GM12878 (cell line): ENCODE results near the gene TCHP. TPM values are rescaled to one million over a fixed set of nuclear protein-coding genes. Genes with fewer than 3 reads are reported as not detected.
A peak's percentile ranks its signal among the peaks of the same experiment; 100 is the strongest.
"Not testable (repeated sequence)": the region's sequence is repeated elsewhere in the genome, so short reads cannot be mapped to it uniquely, and the experiment has no call there.

Experiments
- ATAC-seq: fragments of 200-7000 bp; cut with Tn5 transposase; 3 replicates; pipeline ENCODE4 v1.9.1; 2020; ENCODE audit warnings: mild to moderate bottlenecking, moderate library complexity
- BruUV-seq: library from RNA; stranded (reverse); fragments of 400-500 nt; replicated peaks from 2 replicates; lab custom pipeline; 2021; lab: Mats Ljungman, UMichigan
- CTCF ChIA-PET: fragments of 300-600 bp; sonication (Branson Sonifier 250); formaldehyde crosslinking; extraction: SDS; loops from one replicate; lab custom pipeline; 2021; ENCODE audit warnings: inconsistent platforms; lab: Yijun Ruan, JAX
- POLR2A ChIA-PET: fragments of 350-600 bp; formaldehyde crosslinking; extraction: SDS; loops from one replicate; lab custom pipeline; 2021; ENCODE audit warnings: inconsistent platforms; lab: Charles Lee
- RAD21 ChIA-PET: fragments of 300-600 bp; sonication (Branson Sonifier 250); formaldehyde crosslinking; loops from one replicate; lab custom pipeline; 2023; ENCODE audit warnings: antibody characterized with exemption; ENCODE audit not compliant: unreplicated experiment; lab: Charles Lee
- SMC1A ChIA-PET: fragments of 300-600 bp; sonication (Branson Sonifier 250); formaldehyde crosslinking; loops from one replicate; lab custom pipeline; 2023; ENCODE audit not compliant: unreplicated experiment, uncharacterized antibody; lab: Charles Lee
- DNase-seq: peaks from one replicate; pipeline ENCODE4 v3.0.0-alpha.2; 2011; ENCODE audit warnings: low read depth, low spot score
- FAIRE-seq: peaks from 3 replicates; lab custom pipeline; 2011; peaks lifted over from hg19 to GRCh38; lab: Jason Lieb, UNC
- H2AFZ ChIP-seq: 2 replicates; pipeline ENCODE4 v1.6.0; 2011; ENCODE audit warnings: low read depth, low read length, control low read depth; ENCODE audit not compliant: control insufficient read depth
- H3K27ac ChIP-seq: 2 replicates; pipeline ENCODE4 v1.5.1; 2011; ENCODE audit warnings: control low read depth; ENCODE audit not compliant: control insufficient read depth, insufficient read depth
- H3K27me3 ChIP-seq, 2 experiments: replicated peaks in 1 of 2; 2 replicates each; pipeline versions ENCODE4 v1.6.0 to v1.6.1; 2011; ENCODE audit warnings: low read length in 1 of 2; ENCODE audit not compliant: control insufficient read depth in 2 of 2, insufficient read depth in 2 of 2
- H3K36me3 ChIP-seq, 2 experiments: 2 replicates each; pipeline ENCODE4 v1.5.1; 2011; ENCODE audit warnings: low read length in 1 of 2; ENCODE audit not compliant: control insufficient read depth in 2 of 2, insufficient read depth in 2 of 2
- H3K4me1 ChIP-seq: 2 replicates; pipeline ENCODE4 v1.6.1; 2011; ENCODE audit warnings: mild to moderate bottlenecking, low read length, moderate library complexity, mixed read lengths; ENCODE audit not compliant: control insufficient read depth, insufficient read depth
- H3K4me2 ChIP-seq: 2 replicates; pipeline ENCODE4 v1.6.0; 2011; ENCODE audit warnings: control low read depth; ENCODE audit not compliant: control insufficient read depth, insufficient read depth
- H3K4me3 ChIP-seq: fragments of 200-600 bp; sonication (generic); 2 replicates; pipeline ENCODE4 v1.5.1; 2016
- H3K79me2 ChIP-seq: 2 replicates; pipeline ENCODE4 v1.6.0; 2011; ENCODE audit warnings: low read length; ENCODE audit not compliant: control insufficient read depth, insufficient read depth
- H3K9ac ChIP-seq: 2 replicates; pipeline ENCODE4 v1.8.0; 2011; ENCODE audit warnings: low read length, control low read depth, mixed read lengths; ENCODE audit not compliant: control insufficient read depth, insufficient read depth
- H3K9me3 ChIP-seq: replicated peaks from 3 replicates; pipeline ENCODE4 v1.5.1; 2011; ENCODE audit warnings: mild to moderate bottlenecking, low read length; ENCODE audit not compliant: control insufficient read depth, insufficient read depth
- H4K20me1 ChIP-seq: 2 replicates; pipeline ENCODE4 v1.6.0; 2011; ENCODE audit not compliant: control insufficient read depth, insufficient read depth
- NFYA ChIP-seq: IDR thresholded peaks from 2 replicates; pipeline ENCODE4 v1.6.1; 2011; ENCODE audit warnings: low read depth, mild to moderate bottlenecking, low read length, improper control_type of control experiment, borderline replicate concordance
- NR2F1 ChIP-seq: fragments of 450-650 bp; conservative IDR thresholded peaks from 2 replicates; pipeline ENCODE4 v1.6.1; 2017; ENCODE audit warnings: mild to moderate bottlenecking
- PAX5 ChIP-seq: IDR thresholded peaks from 2 replicates; pipeline ENCODE4 v1.6.1; 2011; ENCODE audit warnings: low read depth, low read length, borderline replicate concordance
- SMAD1 ChIP-seq: fragments of 450-650 bp; IDR thresholded peaks from 2 replicates; pipeline ENCODE4 v1.6.1; 2018; ENCODE audit warnings: mild to moderate bottlenecking, low read depth; ENCODE audit not compliant: partially characterized antibody
- SUPT20H ChIP-seq: IDR thresholded peaks from 2 replicates; pipeline ENCODE4 v1.6.1; 2011; ENCODE audit warnings: low read depth, mild to moderate bottlenecking, low read length, moderate library complexity, borderline replicate concordance; ENCODE audit not compliant: control insufficient read depth
- WGBS: methylation state at CpG from one replicate; pipeline ENCODE4 v1.1.6; 2016; ENCODE audit warnings: low lambda C conversion rate; ENCODE audit not compliant: insufficient replicate concordance, insufficient coverage; ENCODE audit errors: missing lambda C conversion rate; 5-methylcytosine and 5-hydroxymethylcytosine counted together
- in situ Hi-C: fragments of 300-500 bp; cut with MboI; formaldehyde crosslinking; loops from 9 replicates; pipeline ENCODE4 v1.14.3; 2018; ENCODE audit warnings: mixed read lengths
- intact Hi-C: fragments of 100-400 bp; cut with micrococcal nuclease; formaldehyde crosslinking; loops from one replicate; pipeline ENCODE4 v1.14.2; 2022; ENCODE audit not compliant: unreplicated experiment
- polyA plus RNA-seq, 11 experiments: library from polyadenylated mRNA; depleted of rRNA in 4 of 11; unstranded in 6 of 11; stranded (reverse) in 5 of 11; fragments of >200 nt; fragmentation: Nextera tagmentation in 4 of 11; fragmentation: Illumina TruSeq in 1 of 11; extraction: Ambion mirVana in 4 of 11; extraction: Trizol in 1 of 11; gene quantifications; 1 replicate in 1 of 11; 2 replicates in 10 of 11; pipeline versions ENCODE4 v1.2.1 to v1.2.3, GENCODE V29; 2011 to 2016; ENCODE audit warnings: inconsistent platforms in 2 of 11, missing spikeins in 2 of 11, low read depth in 1 of 11
- total RNA-seq, 4 experiments: library from RNA; depleted of rRNA in 3 of 4; stranded (reverse); fragments of >200 nt in 3 of 4; fragmentation: Illumina TruSeq in 1 of 4; extraction: Trizol in 1 of 4; gene quantifications; 2 replicates each; pipeline versions ENCODE4 v1.2.1 to v1.2.3, GENCODE V29; 2013 to 2021
- TF ChIP-seq, protein P1 (sequence below): fragments of 450-650 bp; IDR thresholded peaks from 2 replicates; pipeline ENCODE4 v1.6.1; 2016; ENCODE audit warnings: mild to moderate bottlenecking
- TF ChIP-seq, protein P2 (sequence below): IDR thresholded peaks from 2 replicates; pipeline ENCODE4 v1.6.1; 2012; ENCODE audit warnings: mild to moderate bottlenecking, low read depth, low read length

Gene TCHP
- total and polyA plus RNA-seq, 10 of the 15 experiments (the other 5 are each of a cell fraction or from before 2014, with no cell fraction given): 4.8 to 18.6 (median 15.0) TPM

DNA sequence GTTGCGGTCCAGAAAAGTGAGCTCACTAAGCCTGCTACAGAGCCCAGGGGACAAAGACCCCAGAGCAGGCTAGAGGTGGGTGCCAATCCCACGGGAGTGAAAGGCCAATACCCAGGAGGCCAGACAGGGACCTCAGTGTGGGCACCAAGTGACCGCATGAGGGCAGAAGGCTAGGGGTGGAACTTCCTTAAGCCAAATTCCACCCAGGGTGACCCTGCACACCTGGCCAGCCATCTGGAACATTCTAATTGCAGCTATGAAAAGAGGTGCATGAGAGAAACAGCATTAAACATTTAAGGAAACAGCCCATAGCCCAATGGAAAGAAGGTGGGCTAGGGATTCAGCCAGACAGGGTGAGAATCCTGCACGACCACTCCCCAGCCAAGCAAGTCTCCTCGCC is 39.1 kb upstream of the TCHP start (continued):
- TF ChIP-seq, protein P1, sequence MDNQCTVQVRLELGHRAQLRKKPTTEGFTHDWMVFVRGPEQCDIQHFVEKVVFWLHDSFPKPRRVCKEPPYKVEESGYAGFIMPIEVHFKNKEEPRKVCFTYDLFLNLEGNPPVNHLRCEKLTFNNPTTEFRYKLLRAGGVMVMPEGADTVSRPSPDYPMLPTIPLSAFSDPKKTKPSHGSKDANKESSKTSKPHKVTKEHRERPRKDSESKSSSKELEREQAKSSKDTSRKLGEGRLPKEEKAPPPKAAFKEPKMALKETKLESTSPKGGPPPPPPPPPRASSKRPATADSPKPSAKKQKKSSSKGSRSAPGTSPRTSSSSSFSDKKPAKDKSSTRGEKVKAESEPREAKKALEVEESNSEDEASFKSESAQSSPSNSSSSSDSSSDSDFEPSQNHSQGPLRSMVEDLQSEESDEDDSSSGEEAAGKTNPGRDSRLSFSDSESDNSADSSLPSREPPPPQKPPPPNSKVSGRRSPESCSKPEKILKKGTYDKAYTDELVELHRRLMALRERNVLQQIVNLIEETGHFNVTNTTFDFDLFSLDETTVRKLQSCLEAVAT: no peak
- TF ChIP-seq NFYA: no peak
- TF ChIP-seq PAX5: no peak
- TF ChIP-seq, protein P2, sequence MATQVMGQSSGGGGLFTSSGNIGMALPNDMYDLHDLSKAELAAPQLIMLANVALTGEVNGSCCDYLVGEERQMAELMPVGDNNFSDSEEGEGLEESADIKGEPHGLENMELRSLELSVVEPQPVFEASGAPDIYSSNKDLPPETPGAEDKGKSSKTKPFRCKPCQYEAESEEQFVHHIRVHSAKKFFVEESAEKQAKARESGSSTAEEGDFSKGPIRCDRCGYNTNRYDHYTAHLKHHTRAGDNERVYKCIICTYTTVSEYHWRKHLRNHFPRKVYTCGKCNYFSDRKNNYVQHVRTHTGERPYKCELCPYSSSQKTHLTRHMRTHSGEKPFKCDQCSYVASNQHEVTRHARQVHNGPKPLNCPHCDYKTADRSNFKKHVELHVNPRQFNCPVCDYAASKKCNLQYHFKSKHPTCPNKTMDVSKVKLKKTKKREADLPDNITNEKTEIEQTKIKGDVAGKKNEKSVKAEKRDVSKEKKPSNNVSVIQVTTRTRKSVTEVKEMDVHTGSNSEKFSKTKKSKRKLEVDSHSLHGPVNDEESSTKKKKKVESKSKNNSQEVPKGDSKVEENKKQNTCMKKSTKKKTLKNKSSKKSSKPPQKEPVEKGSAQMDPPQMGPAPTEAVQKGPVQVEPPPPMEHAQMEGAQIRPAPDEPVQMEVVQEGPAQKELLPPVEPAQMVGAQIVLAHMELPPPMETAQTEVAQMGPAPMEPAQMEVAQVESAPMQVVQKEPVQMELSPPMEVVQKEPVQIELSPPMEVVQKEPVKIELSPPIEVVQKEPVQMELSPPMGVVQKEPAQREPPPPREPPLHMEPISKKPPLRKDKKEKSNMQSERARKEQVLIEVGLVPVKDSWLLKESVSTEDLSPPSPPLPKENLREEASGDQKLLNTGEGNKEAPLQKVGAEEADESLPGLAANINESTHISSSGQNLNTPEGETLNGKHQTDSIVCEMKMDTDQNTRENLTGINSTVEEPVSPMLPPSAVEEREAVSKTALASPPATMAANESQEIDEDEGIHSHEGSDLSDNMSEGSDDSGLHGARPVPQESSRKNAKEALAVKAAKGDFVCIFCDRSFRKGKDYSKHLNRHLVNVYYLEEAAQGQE: no peak
- no peak for TF ChIP-seq SUPT20H
- TF ChIP-seq, all 136 proteins: peak for 0

DNA sequence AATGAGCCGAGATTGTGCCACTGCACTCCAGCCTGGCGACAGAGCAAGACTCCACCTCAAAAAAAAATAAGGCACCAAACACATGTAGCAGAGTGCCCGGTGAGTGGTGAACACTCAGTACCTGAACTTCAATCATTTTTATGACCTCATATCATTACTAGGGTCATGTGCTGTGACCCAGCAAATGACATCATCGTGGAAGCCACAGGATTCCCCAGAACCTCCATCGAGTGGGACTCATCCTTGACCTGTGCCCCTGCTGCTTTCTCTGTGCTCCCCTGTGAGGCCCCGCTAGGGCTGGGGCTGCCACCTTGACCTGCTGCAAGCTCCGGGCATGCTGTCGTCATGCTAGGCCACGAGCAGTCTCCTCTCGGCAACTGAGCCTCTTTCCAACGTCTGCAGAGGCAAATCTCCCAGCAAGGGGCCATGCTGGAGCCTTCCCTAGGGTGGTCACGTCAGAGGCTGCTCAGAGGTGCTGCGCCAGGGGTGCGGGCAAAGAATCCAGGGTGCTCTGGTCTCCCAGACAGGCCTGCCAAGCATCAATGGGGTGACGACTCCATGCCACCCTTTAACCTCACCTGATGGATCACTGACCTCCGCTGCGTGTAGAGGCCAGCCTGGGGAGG is 38.3 kb upstream of the TCHP start:
- Histone ChIP-seq H3K4me3 (no peak overlapping the region), H4K20me1 (no peaks in the 10 kb centered on the region)
- CTCF ChIA-PET: interaction anchor here (1.1 kb wide), 1 partner anchor 10 kb away, joined by 4 read pairs; no protein-coding TSS in a partner anchor
- RAD21 ChIA-PET: no interaction called here
- in situ Hi-C loops: no loop called here
- TF ChIP-seq NR2F1 (peak; percentile 72), SMAD1 (no peak)
- TF ChIP-seq, all 136 proteins: peak for 1
- Histone ChIP-seq H3K4me2 (no peak overlapping the region), H3K9ac (no peak overlapping the region), H2AFZ (no peak overlapping the region), H3K4me1 (peaks cover 5% of the 10 kb centered on the region), H3K27ac (no peak overlapping the region), H3K79me2 (no peaks in the 10 kb centered on the region), H3K27me3 (no peaks in the 10 kb centered on the region), H3K9me3 (no peaks in the 10 kb centered on the region), H3K36me3 (peaks cover 0 to 6% of the 10 kb centered on the region in 2 experiments; a peak in 2 of 4 replicates)
- intact Hi-C loops: no loop called here
- FAIRE-seq (no peak), ATAC-seq (peak; percentile 32; the same call in 2 of the 3 replicates), DNase-seq (no peak)
- ChIA-PET POLR2A (no interaction called here), SMC1A (interaction anchor here (1.8 kb wide), 1 partner anchor 8 kb away, joined by 4 read pairs; no protein-coding TSS in a partner anchor)
- BruUV-seq: no TSS peak
- 82% methylated on average over 17 of the region's 17 CpGs for WGBS

DNA sequence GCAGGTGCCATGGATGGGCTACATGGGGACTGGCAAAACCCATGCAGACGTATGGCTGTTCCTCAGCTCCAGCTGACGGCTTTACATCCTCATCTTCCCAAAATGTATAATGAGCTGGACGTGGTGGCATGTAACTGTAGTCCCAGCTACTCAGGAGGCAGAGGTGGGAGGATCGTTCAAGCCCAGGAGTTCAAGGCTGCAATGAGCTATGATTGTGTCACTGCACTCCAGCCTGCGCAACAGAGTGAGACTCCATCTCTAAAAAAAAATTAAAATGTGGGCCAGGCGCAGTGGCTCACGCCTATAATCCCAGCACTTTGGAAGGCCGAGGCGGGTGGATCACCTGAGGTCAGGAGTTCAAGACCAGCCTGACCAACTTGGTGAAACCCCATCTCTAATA is 37.6 kb upstream of the TCHP start:
- H3K4me3 ChIP-seq, ATAC-seq, FAIRE-seq, H3K79me2 ChIP-seq, H3K4me1 ChIP-seq, POLR2A ChIA-PET, in situ Hi-C loops, H3K27me3 ChIP-seq, H2AFZ ChIP-seq, intact Hi-C loops, DNase-seq, H3K9ac ChIP-seq, H3K36me3 ChIP-seq, H4K20me1 ChIP-seq, BruUV-seq, H3K4me2 ChIP-seq, H3K27ac ChIP-seq, H3K9me3 ChIP-seq: not testable (repeated sequence)
- SMC1A ChIA-PET: interaction anchor here (1.8 kb wide), 1 partner anchor 8 kb away, joined by 4 read pairs; no protein-coding TSS in a partner anchor
- CTCF ChIA-PET: interaction anchor here (0.6 to 2.1 kb wide), 4 partner anchors 9 to 56 kb away, joined by 3 to 7 read pairs (median 4); no protein-coding TSS in a partner anchor
- RAD21 ChIA-PET: interaction anchor here (1.1 kb wide), 1 partner anchor 9 kb away, joined by 3 read pairs; no protein-coding TSS in a partner anchor
- WGBS: 83% methylated on average over 9 of the region's 9 CpGs
